GM21786 (cell line): Measurements from ENCODE around the gene DPP4.
"Not testable (repeated sequence)": the region's sequence is repeated elsewhere in the genome, so short reads cannot be mapped to it uniquely, and the experiment has no call there.

Experiments
- ATAC-seq: cut with Tn5 transposase; IDR thresholded peaks from one replicate; pipeline ENCODE4 v1.9.1; 2021; ENCODE audit not compliant: unreplicated experiment

The DPP4 gene

GRCh38 chr2:161994761-161995520 lies 79.1 kb downstream of the DPP4 start:
- no peak for ATAC-seq

GRCh38 chr2:161992531-161992930 lies 81.5 kb downstream of the DPP4 start:
- ATAC-seq: peak; percentile 80

- no peak for ATAC-seq
Measured at GRCh38 chr2:161991991-161992390, 82.0 kb downstream of the DPP4 start.

- no peak for ATAC-seq
Measured at GRCh38 chr2:161990741-161991140, 83.3 kb downstream of the DPP4 start.

- ATAC-seq: no peak
Measured at GRCh38 chr2:161990036-161990435, 84.0 kb downstream of the DPP4 start.

GRCh38 chr2:161988589-161988988 lies 85.4 kb downstream of the DPP4 start:
- ATAC-seq: no peak

- no peak for ATAC-seq
Measured at GRCh38 chr2:161987311-161987710, 86.7 kb downstream of the DPP4 start.

GRCh38 chr2:161983866-161984265 lies 90.1 kb downstream of the DPP4 start:
- ATAC-seq: no peak

GRCh38 chr2:161983331-161983651 lies 90.7 kb downstream of the DPP4 start:
- no peak for ATAC-seq

GRCh38 chr2:161982548-161983330 lies 91.3 kb downstream of the DPP4 start:
- no peak for ATAC-seq

- no peak for ATAC-seq
Measured at GRCh38 chr2:161981679-161982250, 92.2 kb downstream of the DPP4 start.

- ATAC-seq: no peak
Measured at GRCh38 chr2:161980976-161981375, 93.0 kb downstream of the DPP4 start.

GRCh38 chr2:161979490-161979889 lies 94.5 kb downstream of the DPP4 start:
- ATAC-seq: no peak

- ATAC-seq: not testable (repeated sequence)
Measured at GRCh38 chr2:161977926-161978325, 96.1 kb downstream of the DPP4 start.

- no peak for ATAC-seq
Measured at GRCh38 chr2:161976917-161977316, 97.1 kb downstream of the DPP4 start.

GRCh38 chr2:161976295-161976694 lies 97.7 kb downstream of the DPP4 start:
- ATAC-seq: no peak

GRCh38 chr2:161975813-161976160 lies 98.2 kb downstream of the DPP4 start:
- ATAC-seq: no peak

- no peak for ATAC-seq
Measured at GRCh38 chr2:161975062-161975812, 98.8 kb downstream of the DPP4 start.

GRCh38 chr2:161974461-161974860 lies 99.6 kb downstream of the DPP4 start:
- no peak for ATAC-seq

- no peak for ATAC-seq
Measured at GRCh38 chr2:161972866-161973265, 101.1 kb downstream of the DPP4 start.

GRCh38 chr2:161972232-161972631 lies 101.8 kb downstream of the DPP4 start:
- no peak for ATAC-seq

GRCh38 chr2:161971551-161971950 lies 102.5 kb downstream of the DPP4 start:
- no peak for ATAC-seq
